ENCODE data around the gene DENND1A. TPM values are rescaled to one million over a fixed set of nuclear protein-coding genes. Genes with fewer than 3 reads are reported as not detected.

Gene DENND1A
- total RNA-seq, 1 donor, result 22.9 TPM

DNA sequence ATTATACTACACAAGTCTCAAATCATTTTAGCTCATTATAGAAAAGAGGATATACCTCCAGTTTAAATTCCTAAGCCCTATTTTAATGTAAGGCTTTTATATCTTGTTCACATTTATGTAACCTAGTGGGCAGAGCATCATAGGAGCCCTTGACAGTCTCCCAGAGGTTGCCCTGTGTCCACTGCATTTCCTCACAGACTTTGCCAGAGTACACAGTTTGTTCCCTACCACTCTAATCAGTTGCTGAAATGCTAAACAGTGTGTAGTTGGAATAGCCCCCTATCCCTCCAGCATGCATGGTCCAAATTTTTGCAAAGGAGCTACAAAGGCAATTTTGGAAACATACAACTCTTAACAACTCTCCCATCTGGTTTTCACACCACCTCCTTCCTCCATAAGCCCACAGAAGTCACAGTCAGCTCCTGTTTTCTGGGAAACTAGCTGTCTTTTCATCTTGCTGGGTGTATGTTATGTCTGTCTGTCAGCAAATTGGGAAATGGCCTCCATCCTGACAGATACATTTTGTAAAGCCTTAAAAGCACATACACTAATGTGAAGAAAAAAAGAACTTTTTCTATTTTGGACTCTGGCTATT, 212.2 kb downstream of the DENND1A start:
- TF ChIP-seq, protein P1, sequence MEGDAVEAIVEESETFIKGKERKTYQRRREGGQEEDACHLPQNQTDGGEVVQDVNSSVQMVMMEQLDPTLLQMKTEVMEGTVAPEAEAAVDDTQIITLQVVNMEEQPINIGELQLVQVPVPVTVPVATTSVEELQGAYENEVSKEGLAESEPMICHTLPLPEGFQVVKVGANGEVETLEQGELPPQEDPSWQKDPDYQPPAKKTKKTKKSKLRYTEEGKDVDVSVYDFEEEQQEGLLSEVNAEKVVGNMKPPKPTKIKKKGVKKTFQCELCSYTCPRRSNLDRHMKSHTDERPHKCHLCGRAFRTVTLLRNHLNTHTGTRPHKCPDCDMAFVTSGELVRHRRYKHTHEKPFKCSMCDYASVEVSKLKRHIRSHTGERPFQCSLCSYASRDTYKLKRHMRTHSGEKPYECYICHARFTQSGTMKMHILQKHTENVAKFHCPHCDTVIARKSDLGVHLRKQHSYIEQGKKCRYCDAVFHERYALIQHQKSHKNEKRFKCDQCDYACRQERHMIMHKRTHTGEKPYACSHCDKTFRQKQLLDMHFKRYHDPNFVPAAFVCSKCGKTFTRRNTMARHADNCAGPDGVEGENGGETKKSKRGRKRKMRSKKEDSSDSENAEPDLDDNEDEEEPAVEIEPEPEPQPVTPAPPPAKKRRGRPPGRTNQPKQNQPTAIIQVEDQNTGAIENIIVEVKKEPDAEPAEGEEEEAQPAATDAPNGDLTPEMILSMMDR (IDR thresholded peaks at IDR 0.05; ENCODE audit: insufficient read depth, low read depth, low read length), result no peak
- no peak for DNase-seq (ENCODE audit: low read depth)
- no peak overlapping the region for H3K4me3 ChIP-seq (ENCODE audit: low read depth, low read length)

DNA sequence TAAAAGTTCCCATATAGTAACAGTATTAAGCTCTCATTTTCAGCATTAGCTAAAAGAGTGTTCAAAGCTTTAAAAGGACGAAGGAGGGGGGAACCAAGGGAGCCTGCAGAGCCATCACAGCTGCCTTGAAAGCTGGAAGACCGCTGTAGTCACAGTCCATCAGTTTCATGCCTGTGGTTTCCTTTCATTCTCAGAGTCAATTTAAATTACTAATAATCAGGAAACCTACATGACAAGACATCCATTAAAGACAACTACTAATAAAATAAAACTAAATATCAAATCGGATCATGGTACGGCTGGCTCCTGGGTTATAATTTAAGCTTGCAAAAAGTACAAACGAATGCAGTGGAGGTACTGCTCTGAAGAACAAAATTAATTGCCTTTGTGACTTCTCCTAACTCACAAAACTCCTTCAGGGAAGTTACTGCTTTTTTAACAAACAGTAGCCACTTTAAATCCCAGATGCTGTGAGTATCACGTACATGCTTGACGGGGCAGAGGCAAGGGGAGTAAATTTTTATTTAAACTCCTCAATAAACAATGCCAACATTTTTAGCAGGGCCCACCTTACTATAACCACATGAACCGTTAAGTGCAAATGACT, 213.5 kb downstream of the DENND1A start:
- H3K4me3 ChIP-seq (ENCODE audit: low read depth, low read length), result no peak overlapping the region
- DNase-seq (ENCODE audit: low read depth), result no peak
- TF ChIP-seq, protein P1 (IDR thresholded peaks at IDR 0.05; ENCODE audit: insufficient read depth, low read depth, low read length), result no peak

DNA sequence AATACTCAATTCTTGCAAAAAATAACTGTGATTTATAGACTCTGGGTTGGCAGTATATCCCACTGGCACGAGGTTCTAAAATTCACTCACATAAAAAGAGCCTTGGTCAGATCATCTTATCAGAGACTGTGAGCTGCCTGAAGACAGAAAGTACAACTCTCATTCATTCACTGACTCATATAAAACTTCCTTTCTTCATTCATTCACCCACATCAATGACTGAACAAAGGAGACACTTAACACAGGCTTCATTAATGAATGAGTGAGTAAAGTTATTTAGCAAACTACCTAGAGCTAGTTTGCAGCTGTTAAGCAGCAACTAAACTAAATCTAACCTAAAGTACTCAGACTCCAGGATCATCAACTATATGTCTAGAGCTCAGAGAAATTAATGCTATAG, 214.7 kb downstream of the DENND1A start:
- no peak overlapping the region for H3K4me3 ChIP-seq (ENCODE audit: low read depth, low read length)
- TF ChIP-seq, protein P1 (IDR thresholded peaks at IDR 0.05; ENCODE audit: insufficient read depth, low read depth, low read length), result no peak
- DNase-seq (ENCODE audit: low read depth), result no peak

DNA sequence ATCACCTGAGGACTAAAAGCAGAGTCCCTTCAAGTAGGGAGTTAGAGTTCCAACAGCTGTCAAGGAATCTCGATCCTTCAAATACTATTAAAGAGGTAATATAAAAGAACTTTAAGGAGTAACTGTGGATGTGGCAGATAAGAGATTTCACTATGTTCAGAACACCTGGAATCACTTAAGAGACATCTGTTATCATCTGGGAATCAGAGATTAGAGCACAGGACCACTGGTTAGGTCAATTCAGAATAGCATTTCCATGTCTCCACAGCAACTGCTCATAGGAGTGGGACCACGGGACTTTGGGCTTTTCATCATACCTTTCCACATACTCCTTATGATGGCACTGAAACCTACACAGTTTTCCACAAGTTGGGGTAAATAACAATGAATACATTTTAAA, 216.6 kb downstream of the DENND1A start:
- DNase-seq (ENCODE audit: low read depth), result no peak
- TF ChIP-seq, protein P1 (IDR thresholded peaks at IDR 0.05; ENCODE audit: insufficient read depth, low read depth, low read length), result no peak
- no peak overlapping the region for H3K4me3 ChIP-seq (ENCODE audit: low read depth, low read length)

DNA sequence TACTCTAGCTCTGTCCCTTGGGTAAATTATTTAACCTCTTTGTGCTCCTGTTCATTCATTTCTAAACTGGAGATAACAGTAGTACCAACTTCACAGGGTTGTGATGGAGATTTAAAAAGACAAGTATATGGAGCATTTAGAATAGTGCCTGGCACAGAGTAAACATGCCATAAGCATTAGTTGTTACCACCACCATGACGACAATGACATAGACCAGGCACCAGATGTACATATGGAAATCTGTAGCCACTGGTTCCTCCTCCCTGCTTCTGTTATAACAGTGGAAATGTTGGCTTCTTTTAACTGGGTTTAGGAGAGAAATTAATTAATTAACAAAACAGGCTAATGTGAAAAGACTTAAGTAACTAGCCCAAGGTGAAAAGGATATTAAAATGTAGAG, 217.5 kb downstream of the DENND1A start:
- peak; percentile 23 for DNase-seq (ENCODE audit: low read depth)
- TF ChIP-seq, protein P1 (IDR thresholded peaks at IDR 0.05; ENCODE audit: insufficient read depth, low read depth, low read length), result no peak

DNA sequence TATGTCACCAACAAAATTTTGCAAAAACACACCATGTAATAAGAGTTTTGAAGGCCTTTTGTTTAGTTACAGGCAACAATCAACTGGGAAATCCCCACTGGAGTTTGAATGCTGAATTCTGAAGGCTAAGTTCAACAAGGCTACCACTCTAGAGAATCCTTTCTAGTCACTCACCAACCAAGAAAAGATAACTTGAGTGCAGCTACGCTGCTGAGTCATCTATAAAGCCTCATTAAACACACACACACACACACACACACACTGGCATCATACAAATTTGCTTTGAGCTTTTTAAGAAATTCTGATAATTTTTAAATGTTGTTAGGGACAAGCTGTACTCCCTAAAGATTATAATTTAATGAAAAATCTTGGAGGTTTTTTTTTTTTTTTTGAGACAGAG, 219.6 kb downstream of the DENND1A start:
- TF ChIP-seq, protein P1 (IDR thresholded peaks at IDR 0.05; ENCODE audit: insufficient read depth, low read depth, low read length), result no peak

More for the DNA sequence above, 217.5 kb downstream of the DENND1A start:
- H3K4me3 ChIP-seq (ENCODE audit: low read depth, low read length), result no peak overlapping the region

More for the DNA sequence above, 219.6 kb downstream of the DENND1A start:
- DNase-seq (ENCODE audit: low read depth), result peak; percentile 48
- H3K4me3 ChIP-seq (ENCODE audit: low read depth, low read length), result no peak overlapping the region

Data from fibroblast of villous mesenchyme (primary cell).